Astrocyte (in vitro differentiated cells and primary cell): ENCODE measurements around the gene KRT4.

Experiments used
- CTCF ChIP-seq: IDR thresholded peaks from 2 replicates; pipeline ENCODE4 v1.5.1; 2011; ENCODE audit warnings: low read depth, mild to moderate bottlenecking, inconsistent platforms, low read length, moderate library complexity; ENCODE audit not compliant: insufficient read depth
- EZH2 ChIP-seq: IDR thresholded peaks from 2 replicates; pipeline ENCODE4 v1.6.1; 2012; ENCODE audit warnings: mild to moderate bottlenecking, low read length, inconsistent platforms; ENCODE audit not compliant: insufficient read depth

- TF ChIP-seq CTCF: no peak
- TF ChIP-seq EZH2: no peak
Measured at GRCh38 chr12:52784909-52785308, 29.0 kb downstream of the KRT4 start.
